K562 (cell line): Measurements from ENCODE around the gene KLHL41. TPM values are rescaled to one million over a fixed set of nuclear protein-coding genes. Genes with fewer than 3 reads are reported as not detected.
"Not testable (repeated sequence)": the region's sequence is repeated elsewhere in the genome, so short reads cannot be mapped to it uniquely, and the experiment has no call there.

Source experiments
- ATAC-seq: fragments of 200-7000 bp; cut with Tn5 transposase; 3 replicates; pipeline ENCODE4 v1.9.1; 2020; ENCODE audit warnings: moderate library complexity
- BruUV-seq: library from RNA; stranded (reverse); fragments of 400-500 nt; replicated peaks from 2 replicates; lab custom pipeline; 2021; lab: Mats Ljungman, UMichigan
- CTCF ChIA-PET: fragments of 300-600 bp; formaldehyde crosslinking; extraction: SDS; loops from one replicate; lab custom pipeline; 2021; ENCODE audit warnings: low intra/inter-chr PET ratio; lab: Yijun Ruan, JAX
- POLR2A ChIA-PET: fragments of 300-600, 350-650 bp; sonication (Branson Sonifier 250); formaldehyde crosslinking; extraction: SDS; loops from one replicate; lab custom pipeline; 2021; ENCODE audit warnings: antibody characterized with exemption, inconsistent platforms; lab: Yijun Ruan, JAX
- DNase-seq, 4 experiments: peaks; one replicate each; pipeline versions ENCODE4 v3.0.0 to v3.0.0-alpha.2; 2011 to 2018; ENCODE audit warnings: low spot score in 3 of 4, mixed read lengths in 3 of 4; ENCODE audit errors: extremely low read depth in 1 of 4
- FAIRE-seq: peaks from 2 replicates; lab custom pipeline; 2011; peaks lifted over from hg19 to GRCh38; lab: Jason Lieb, UNC
- H2AFZ ChIP-seq: 2 replicates; pipeline ENCODE4 v1.6.0; 2011; ENCODE audit warnings: low read depth, low read length, control low read depth, inconsistent platforms
- H3K27ac ChIP-seq: fragments of 200-600 bp; 3 replicates; pipeline ENCODE4 v1.8.0; 2011; ENCODE audit warnings: low read depth, mild to moderate bottlenecking, control low read depth, inconsistent platforms, low read length, moderate library complexity, mixed read lengths; ENCODE audit errors: extremely low read depth
- H3K27me3 ChIP-seq, 2 experiments: fragments of 300-600 bp in 1 of 2; 2 replicates in 1 of 2; 3 replicates in 1 of 2; pipeline versions ENCODE4 v1.6.0 to v1.8.0; 2011; ENCODE audit warnings: inconsistent platforms in 2 of 2, low read length in 2 of 2, mild to moderate bottlenecking in 1 of 2, mixed read lengths in 1 of 2, moderate library complexity in 1 of 2; ENCODE audit not compliant: control insufficient read depth in 2 of 2, insufficient read depth in 2 of 2
- H3K36me3 ChIP-seq: fragments of 300-600 bp; 3 replicates; pipeline ENCODE4 v1.8.0; 2011; ENCODE audit warnings: mild to moderate bottlenecking, low read length, inconsistent platforms; ENCODE audit not compliant: control insufficient read depth, insufficient read depth
- H3K4me1 ChIP-seq, 2 experiments: fragments of 200-600 bp in 1 of 2; replicated peaks in 1 of 2; 2 replicates in 1 of 2; 3 replicates in 1 of 2; pipeline versions ENCODE4 v1.5.1 to v1.8.0; 2011; ENCODE audit warnings: inconsistent platforms in 2 of 2, low read length in 2 of 2, mild to moderate bottlenecking in 1 of 2, mixed read lengths in 1 of 2, moderate library complexity in 1 of 2; ENCODE audit not compliant: control insufficient read depth in 2 of 2, insufficient read depth in 2 of 2
- H3K4me2 ChIP-seq: 2 replicates; pipeline ENCODE4 v1.6.1; 2011; ENCODE audit warnings: low read length, control low read depth, inconsistent platforms, mixed read lengths; ENCODE audit not compliant: insufficient read depth
- H3K4me3 ChIP-seq: fragments of 200-600 bp; sonication (generic), shearing (Covaris generic); 2 replicates; pipeline ENCODE4 v1.5.1; 2016; ENCODE audit warnings: control low read depth, inconsistent platforms
- H3K79me2 ChIP-seq: fragments of 200-600 bp; 3 replicates; pipeline ENCODE4 v1.8.0; 2011; ENCODE audit warnings: low read length, inconsistent platforms; ENCODE audit not compliant: control insufficient read depth, insufficient read depth
- H3K9ac ChIP-seq, 2 experiments: 2 replicates each; pipeline versions ENCODE4 v1.6.0 to v1.6.1; 2011; ENCODE audit warnings: low read depth in 2 of 2, low read length in 2 of 2, control low read depth in 1 of 2, inconsistent platforms in 1 of 2, mild to moderate bottlenecking in 1 of 2, mixed read lengths in 1 of 2; ENCODE audit not compliant: insufficient read depth in 1 of 2
- H3K9me1 ChIP-seq: one replicate; pipeline ENCODE4 v1.6.0; 2011; ENCODE audit warnings: inconsistent platforms, mild to moderate bottlenecking, low read length, moderate library complexity; ENCODE audit not compliant: control insufficient read depth, insufficient read depth
- H3K9me3 ChIP-seq: replicated peaks from 2 replicates; pipeline ENCODE4 v1.5.1; 2011; ENCODE audit warnings: low read depth, low read length, inconsistent platforms; ENCODE audit not compliant: control insufficient read depth, insufficient read depth
- H4K20me1 ChIP-seq: replicated peaks from 2 replicates; pipeline ENCODE4 v1.6.1; 2011; ENCODE audit warnings: low read length, inconsistent platforms, mixed read lengths; ENCODE audit not compliant: control insufficient read depth, insufficient read depth
- ADNP ChIP-seq: fragments of 200-800 bp; sonication (Bioruptor generic); IDR thresholded peaks from 2 replicates; pipeline ENCODE4 v1.6.1; 2016; ENCODE audit warnings: missing genetic modification characterization, missing compliant biosample characterization
- ARID2 ChIP-seq: fragments of 450-650 bp; IDR thresholded peaks from 2 replicates; pipeline ENCODE4 v1.6.1; 2017; ENCODE audit warnings: antibody characterized with exemption, mild to moderate bottlenecking
- ATF7 ChIP-seq: fragments of 450-650 bp; IDR thresholded peaks from 2 replicates; pipeline ENCODE4 v1.7.1; 2014; ENCODE audit warnings: mild to moderate bottlenecking, moderate library complexity
- CBFA2T3 ChIP-seq: fragments of 450-650 bp; IDR thresholded peaks from 2 replicates; pipeline ENCODE4 v1.6.1; 2017
- CBX3 ChIP-seq, 2 experiments: IDR thresholded peaks; 1 replicate in 1 of 2; 2 replicates in 1 of 2; pipeline ENCODE4 v1.6.1; 2012; ENCODE audit warnings: inconsistent platforms in 2 of 2, low read length in 2 of 2, borderline replicate concordance in 1 of 2, control low read depth in 1 of 2
- CC2D1A ChIP-seq: fragments of 450-650 bp; IDR thresholded peaks from 2 replicates; pipeline ENCODE4 v1.6.1; 2017; ENCODE audit warnings: mild to moderate bottlenecking
- CXXC5 ChIP-seq: fragments of 250-450 bp; sonication (Bioruptor Pico); IDR thresholded peaks from 2 replicates; pipeline ENCODE4 v1.8.0; 2022; ENCODE audit warnings: inconsistent platforms, mild to moderate bottlenecking, moderate library complexity
- DPF2 ChIP-seq: fragments of 450-650 bp; IDR thresholded peaks from 2 replicates; pipeline ENCODE4 v1.6.1; 2016
- EGR1 ChIP-seq: fragments of 450-650 bp; conservative IDR thresholded peaks from 2 replicates; pipeline ENCODE4 v1.6.1; 2017; ENCODE audit warnings: mild to moderate bottlenecking
- GATA2 ChIP-seq: sonication (generic); formaldehyde crosslinking; IDR thresholded peaks from 2 replicates; pipeline ENCODE4 v1.4.0; 2020; ENCODE audit warnings: mild to moderate bottlenecking, missing genetic modification reagents
- KDM1A ChIP-seq, 2 experiments: fragments of 450-650 bp; IDR thresholded peaks; 2 replicates each; pipeline ENCODE4 v1.6.1; 2016; ENCODE audit warnings: mild to moderate bottlenecking in 2 of 2
- LARP7 ChIP-seq: fragments of 450-650 bp; IDR thresholded peaks from 2 replicates; pipeline ENCODE4 v1.6.1; 2016
- SMARCA4 ChIP-seq: fragments of 450-650 bp; IDR thresholded peaks from 2 replicates; pipeline ENCODE4 v1.6.1; 2016
- TRIM24 ChIP-seq, 2 experiments: fragments of 450-650 bp; IDR thresholded peaks; 2 replicates each; pipeline ENCODE4 v1.6.1; 2016
- ZBTB40 ChIP-seq, 2 experiments: fragments of 450-650 bp in 1 of 2; sonication (generic) in 1 of 2; formaldehyde crosslinking in 1 of 2; IDR thresholded peaks; 2 replicates each; pipeline versions ENCODE4 v1.7.1 to v1.9.0; 2016 to 2022; ENCODE audit warnings: inconsistent platforms in 1 of 2, mild to moderate bottlenecking in 1 of 2, missing genetic modification reagents in 1 of 2
- WGBS: fragments of 100-300 bp; shearing (Covaris generic); methylation state at CpG from one replicate; pipeline ENCODE4 v1.1.6; 2016; ENCODE audit warnings: low coverage, mixed read lengths; ENCODE audit not compliant: insufficient coverage; ENCODE audit errors: missing lambda C conversion rate; 5-methylcytosine and 5-hydroxymethylcytosine counted together
- in situ Hi-C: fragments of 300-500 bp; cut with MboI; formaldehyde crosslinking; loops from 4 replicates; pipeline ENCODE4 v1.15.0; 2018; ENCODE audit warnings: inconsistent platforms, mixed read lengths
- intact Hi-C: fragments of 100-400 bp; cut with micrococcal nuclease; formaldehyde crosslinking; loops from 2 replicates; pipeline ENCODE4 v1.14.2; 2022
- polyA plus RNA-seq, 8 experiments: library from polyadenylated mRNA; depleted of rRNA in 4 of 8; stranded (reverse) in 5 of 8; unstranded in 3 of 8; fragments of >200 nt; fragmentation: Nextera tagmentation in 2 of 8; fragmentation: Illumina TruSeq in 1 of 8; extraction: Ambion mirVana in 2 of 8; extraction: Trizol in 1 of 8; gene quantifications; 2 replicates each; pipeline versions ENCODE4 v1.2.1 to v1.2.3, GENCODE V29; 2011 to 2014; ENCODE audit warnings: inconsistent platforms in 1 of 8, missing spikeins in 1 of 8
- total RNA-seq, 7 experiments: library from RNA; depleted of rRNA in 6 of 7; stranded (reverse); fragments of >200 nt in 6 of 7; fragmentation: Illumina TruSeq in 2 of 7; extraction: Trizol in 2 of 7; gene quantifications; 2 replicates each; pipeline versions ENCODE4 v1.2.1 to v1.2.3, GENCODE V29; 2011 to 2021; ENCODE audit warnings: low replicate concordance in 1 of 7

The KLHL41 gene
- total and polyA plus RNA-seq, 9 of the 15 experiments (the other 6 are each of a cell fraction or from before 2014, with no cell fraction given), result 0.05 to 1.5 (median 0.09) TPM

GRCh38 chr2:169570752-169571151 lies 61.2 kb downstream of the KLHL41 start:
- FAIRE-seq; BruUV-seq; H4K20me1 ChIP-seq; CTCF ChIA-PET; H3K9me3 ChIP-seq; in situ Hi-C loops; POLR2A ChIA-PET; DNase-seq; H3K9me1 ChIP-seq; H3K27me3 ChIP-seq; H2AFZ ChIP-seq; TF ChIP-seq ZBTB40 (CRISPR knock-in tag; IDR thresholded peaks at IDR 0.05): not testable (repeated sequence)
- ATAC-seq, result peak; percentile 1; the same call in 1 of the 3 replicates
- Histone ChIP-seq H3K4me1 (peaks cover 4 to 18% of the 10 kb centered on the region in 2 experiments; a peak in 4 of 5 replicates), H3K9ac (peak overlapping the region; percentile 31 to 80; a peak in 3 of 4 replicates), H3K4me3 (peak overlapping the region; percentile 23), H3K27ac (peak overlapping the region; percentile 85; the same call in 1 of the 3 replicates), H3K79me2 (peaks cover 66% of the 10 kb centered on the region), H3K4me2 (peak overlapping the region; percentile 63), H3K36me3 (peaks cover 39% of the 10 kb centered on the region)
- WGBS, result 53% methylated on average over 4 of the region's 4 CpGs
- intact Hi-C loops, result loop anchor here (5.0 to 10.0 kb wide), 2 partner anchors 102 to 354 kb away; no protein-coding TSS in a partner anchor
- TF ChIP-seq KDM1A (IDR thresholded peaks at IDR 0.05) (peak in 1 of 2 experiments; percentile 71; a peak in 2 of 4 replicates), ADNP (tag) (peak; percentile 63; the same call in 1 of the 2 replicates), EGR1 (peak; percentile 84), TRIM24 (IDR thresholded peaks at IDR 0.05) (peak; percentile 23 to 33; a peak in 1 of 4 replicates), DPF2 (peak; percentile 78), ATF7 (0 out of 2 replicates have a peak, but pooled peaks have one; percentile 28), CBX3 (IDR thresholded peaks at IDR 0.05; ENCODE audit: borderline replicate concordance in 1 of 2, low read length in 2 of 2) (peak in 1 of 2 experiments; percentile 27; a peak in 1 of 3 replicates), SMARCA4 (peak; percentile 65), ZBTB40 (IDR thresholded peaks at IDR 0.05) (0 out of 2 replicates have a peak, but pooled peaks have one; percentile 8), CXXC5 (CRISPR knock-in tag) (0 out of 2 replicates have a peak, but pooled peaks have one; percentile 28), CC2D1A (peak; percentile 21; the same call in 1 of the 2 replicates), ARID2 (0 out of 2 replicates have a peak, but pooled peaks have one; percentile 11), CBFA2T3 (0 out of 2 replicates have a peak, but pooled peaks have one; percentile 8), GATA2 (CRISPR knock-in tag) (peak; percentile 34; the same call in 1 of the 2 replicates), LARP7 (peak; percentile 61; the same call in 1 of the 2 replicates)
